ENCODE results near the gene KIF26B.

KIF26B gene

GRCh38 chr1:245363461-245364200 is 208.8 kb downstream of the KIF26B start:
- FAIRE-seq = no peak

- no peak for FAIRE-seq
These were observed 210.6 kb downstream of the KIF26B start for GRCh38 chr1:245365095-245366020.

- no peak for FAIRE-seq
These were observed 212.1 kb downstream of the KIF26B start for GRCh38 chr1:245366886-245367285.

DNA sequence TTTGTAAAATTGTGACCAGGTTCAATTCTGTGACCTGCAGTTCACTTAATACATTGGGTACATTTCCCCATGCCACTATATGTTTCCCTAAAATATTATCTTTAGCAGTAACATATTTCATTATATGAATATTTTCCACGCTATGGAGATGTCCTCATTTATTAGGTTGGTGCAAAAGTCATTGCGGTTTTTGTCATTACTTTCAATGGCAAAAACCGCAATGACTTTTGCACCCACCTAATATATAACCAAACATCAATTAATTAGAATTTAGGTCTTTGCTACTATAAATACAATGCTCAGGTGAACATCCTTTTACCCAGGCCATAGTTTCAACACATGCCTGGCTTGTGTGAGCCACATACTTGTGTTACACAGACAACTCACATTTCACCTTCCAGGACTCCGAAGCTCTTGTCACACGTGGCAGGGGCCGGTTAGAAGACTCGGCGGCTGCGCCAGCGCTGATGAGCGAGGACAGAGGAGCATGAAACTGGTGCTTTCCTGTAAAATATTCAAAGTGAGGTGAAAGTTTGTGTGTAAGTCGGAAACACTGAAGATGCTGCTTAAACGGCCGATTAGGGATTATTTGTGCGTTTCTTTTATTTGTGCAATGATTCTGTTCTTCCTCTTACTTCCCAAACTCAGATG is 215.5 kb downstream of the KIF26B start:
- FAIRE-seq = peak; percentile 77

DNA sequence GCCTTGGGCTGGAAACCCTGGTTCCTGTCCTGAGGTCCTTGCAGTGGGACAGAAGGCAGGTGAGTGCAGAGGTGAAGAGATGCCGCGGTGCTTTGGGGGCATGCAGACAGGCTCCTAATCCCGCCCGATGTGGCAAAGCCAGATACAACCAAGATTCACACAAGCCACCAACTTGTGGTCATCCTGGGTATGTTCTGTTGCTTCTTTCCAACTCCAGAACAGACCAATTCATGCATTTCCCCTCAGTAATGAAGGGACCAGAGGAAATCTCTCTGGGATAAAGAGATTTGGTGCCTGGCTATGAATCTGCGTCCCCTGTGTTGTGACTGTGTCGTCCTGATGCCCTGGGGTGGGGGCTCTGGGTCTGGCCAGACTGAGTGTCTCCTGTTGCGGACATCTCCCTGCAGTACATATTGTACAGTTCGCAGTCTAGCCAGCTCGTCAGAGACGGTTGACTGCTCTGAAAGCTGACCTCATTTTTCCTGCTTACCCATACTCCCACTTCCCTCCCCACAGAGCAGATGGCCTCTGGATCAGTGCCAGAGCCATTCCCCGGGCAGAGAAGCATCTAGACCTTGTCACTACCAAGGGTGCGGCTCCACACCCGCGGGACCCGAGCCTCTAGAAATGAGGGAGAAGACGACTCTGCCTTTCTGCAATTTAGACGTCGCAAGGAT is 216.3 kb downstream of the KIF26B start:
- FAIRE-seq = no peak

GRCh38 chr1:245373131-245373530 is 218.3 kb downstream of the KIF26B start:
- no peak for FAIRE-seq

GRCh38 chr1:245375789-245376460 is 221.1 kb downstream of the KIF26B start:
- FAIRE-seq = no peak

DNA sequence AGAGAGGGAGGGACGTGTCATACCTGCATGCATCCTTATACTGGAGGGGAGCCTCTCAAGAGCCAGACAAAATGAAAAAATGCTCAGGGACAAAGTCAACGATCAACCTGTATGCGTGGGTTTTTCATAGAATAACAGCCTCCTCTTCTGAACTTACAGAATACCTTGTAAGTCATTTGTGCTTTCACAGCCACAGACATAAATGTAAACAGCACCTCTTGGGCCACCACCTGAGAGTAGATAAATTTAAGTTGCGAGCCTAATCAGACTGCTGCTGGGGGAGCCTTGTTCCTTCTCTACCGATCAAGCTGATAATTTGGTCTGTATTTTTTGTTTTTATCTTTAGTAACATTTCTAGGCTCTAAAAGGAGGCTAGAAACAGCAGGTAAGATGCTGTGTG is 223.1 kb downstream of the KIF26B start:
- no peak for FAIRE-seq

DNA sequence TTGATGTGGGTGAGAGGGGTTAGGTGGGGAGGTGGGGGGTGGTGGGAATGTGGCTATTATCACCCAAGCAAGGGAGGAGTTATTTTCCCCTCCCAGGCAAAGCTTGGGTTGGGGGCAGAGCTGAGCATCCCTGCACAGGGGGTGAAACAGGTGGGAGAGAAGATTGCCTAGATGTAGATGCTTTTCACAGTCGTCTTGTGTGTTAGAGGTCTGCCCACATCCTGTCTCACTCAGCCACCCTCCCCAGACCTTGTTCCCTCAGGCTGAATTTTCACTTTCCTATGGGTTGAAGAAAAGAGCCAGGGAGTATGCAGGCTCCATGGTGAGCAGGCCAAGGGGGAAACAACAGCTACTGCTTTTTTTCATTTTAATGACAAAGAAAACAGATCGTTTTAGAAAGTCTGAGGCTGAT is 223.5 kb downstream of the KIF26B start:
- no peak for FAIRE-seq

DNA sequence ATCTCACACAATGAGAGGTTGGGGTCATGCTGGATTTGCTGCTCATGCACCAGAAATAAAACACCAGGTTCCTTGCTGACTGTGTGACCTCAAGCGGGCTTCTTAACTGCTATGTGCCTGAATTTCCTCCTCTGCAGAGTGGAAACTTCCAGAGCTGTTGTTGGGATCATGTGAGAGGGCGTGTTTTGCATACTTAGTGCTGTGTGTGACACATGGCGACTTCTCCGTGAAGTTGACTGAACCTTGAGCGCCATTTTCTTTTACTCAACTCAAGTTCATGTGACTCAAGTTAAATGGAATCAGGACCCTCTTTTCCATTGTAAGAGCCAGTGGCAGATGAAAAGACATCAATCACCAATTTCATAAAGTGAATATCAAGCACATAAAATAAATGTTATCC is 224.0 kb downstream of the KIF26B start:
- no peak for FAIRE-seq

- peak; percentile 51 for FAIRE-seq
These were observed 226.2 kb downstream of the KIF26B start for GRCh38 chr1:245380790-245381535.

DNA sequence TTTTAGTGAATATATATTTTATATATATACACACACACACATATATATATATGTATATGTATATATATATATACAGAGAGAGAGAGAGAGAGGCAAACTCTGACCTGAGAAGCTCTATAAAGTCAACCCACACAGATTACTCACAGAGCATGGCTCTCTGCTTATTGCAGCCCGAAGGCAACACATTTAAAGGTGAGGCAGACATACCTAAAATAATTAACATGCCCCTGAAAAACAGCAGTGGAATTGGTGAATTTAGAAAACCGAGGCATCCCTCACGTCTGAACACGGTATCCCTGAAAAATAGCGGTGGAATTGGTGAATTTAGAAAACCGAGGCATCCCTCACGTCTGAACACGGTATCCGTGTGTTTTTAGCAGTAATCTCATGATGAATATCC is 228.2 kb downstream of the KIF26B start:
- FAIRE-seq = no peak

DNA sequence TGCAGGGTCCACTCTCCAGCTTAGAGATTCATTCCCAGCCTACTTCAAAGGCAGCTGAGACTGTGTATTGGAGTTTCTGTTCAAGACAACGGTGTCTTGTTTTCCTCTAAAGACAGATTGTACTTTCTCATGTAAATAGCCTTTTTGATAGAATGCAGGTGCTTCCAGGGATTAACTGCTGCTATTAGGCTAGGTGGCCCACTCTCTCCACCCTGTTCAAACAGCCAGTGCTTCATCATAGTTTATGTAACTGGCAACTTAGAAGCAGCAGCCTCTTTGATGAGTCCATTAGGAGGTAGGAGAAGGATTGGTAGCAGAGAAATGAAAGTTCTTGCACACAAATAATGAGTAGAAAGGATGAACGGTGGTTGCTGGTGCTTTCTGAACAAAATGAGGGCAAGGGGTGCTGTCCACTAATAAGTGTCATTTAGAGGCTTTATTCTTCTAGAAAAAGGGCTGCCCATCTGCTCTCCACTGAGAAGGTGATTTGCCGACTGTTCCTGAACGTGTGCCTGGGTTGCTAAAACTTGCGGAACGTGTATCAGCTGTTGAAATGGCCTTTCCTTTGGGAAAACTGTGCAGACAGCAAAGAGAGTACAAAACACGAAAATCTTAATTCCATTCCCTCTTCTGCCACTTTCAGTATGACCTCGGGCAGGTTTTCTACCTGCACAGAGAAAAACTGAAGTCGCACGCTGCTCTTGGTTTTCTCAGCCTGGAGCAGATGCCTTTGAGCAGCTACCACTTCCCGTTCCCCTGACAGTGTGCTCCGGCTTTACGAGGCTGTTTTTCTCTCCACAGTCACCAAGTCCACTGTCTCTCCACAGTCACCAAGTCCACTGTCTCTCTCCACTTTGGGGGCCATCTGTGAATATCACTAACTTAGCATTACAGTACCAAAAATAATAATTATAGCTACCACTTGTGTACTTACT is 228.9 kb downstream of the KIF26B start:
- no peak for FAIRE-seq

- FAIRE-seq = no peak
These were observed 231.6 kb downstream of the KIF26B start for GRCh38 chr1:245386297-245386971.

GRCh38 chr1:245388687-245389086 is 233.9 kb downstream of the KIF26B start:
- FAIRE-seq = no peak

GRCh38 chr1:245389873-245390272 is 235.1 kb downstream of the KIF26B start:
- no peak for FAIRE-seq

- FAIRE-seq = peak; percentile 47
These were observed 236.2 kb downstream of the KIF26B start for GRCh38 chr1:245390975-245391374.

GRCh38 chr1:245393694-245394093 is 238.9 kb downstream of the KIF26B start:
- no peak for FAIRE-seq

DNA sequence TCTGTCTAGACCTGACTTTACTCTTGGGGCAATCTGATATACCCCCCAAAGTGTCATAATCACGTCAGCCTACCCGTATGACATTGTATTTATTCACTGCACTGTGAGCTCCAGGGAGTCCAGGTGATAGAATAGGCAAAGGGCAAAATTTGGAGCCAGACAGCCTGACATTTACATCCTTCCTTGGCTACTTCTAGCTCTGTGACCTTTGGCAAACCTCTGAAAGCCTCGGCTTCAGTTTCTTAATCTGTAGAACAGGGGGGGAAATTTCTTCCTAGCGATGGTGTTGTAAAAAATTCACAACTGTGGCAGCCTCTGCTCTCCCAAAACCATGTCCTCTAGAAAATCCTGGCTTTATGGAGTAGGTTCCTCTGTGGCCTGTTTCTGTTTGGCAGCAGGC is 240.9 kb downstream of the KIF26B start:
- no peak for FAIRE-seq

- no peak for FAIRE-seq
These were observed 241.8 kb downstream of the KIF26B start for GRCh38 chr1:245396615-245397014.
